GM19025 (cell line): ENCODE results near the gene NPTN.
"Not testable (repeated sequence)": the region's sequence is repeated elsewhere in the genome, so short reads cannot be mapped to it uniquely, and the experiment has no call there.

ENCODE experiments used
- ATAC-seq: cut with Tn5 transposase; IDR thresholded peaks from one replicate; pipeline ENCODE4 v1.9.1; 2021; ENCODE audit warnings: mild to moderate bottlenecking, low read depth, moderate library complexity; ENCODE audit not compliant: unreplicated experiment

Gene NPTN

DNA sequence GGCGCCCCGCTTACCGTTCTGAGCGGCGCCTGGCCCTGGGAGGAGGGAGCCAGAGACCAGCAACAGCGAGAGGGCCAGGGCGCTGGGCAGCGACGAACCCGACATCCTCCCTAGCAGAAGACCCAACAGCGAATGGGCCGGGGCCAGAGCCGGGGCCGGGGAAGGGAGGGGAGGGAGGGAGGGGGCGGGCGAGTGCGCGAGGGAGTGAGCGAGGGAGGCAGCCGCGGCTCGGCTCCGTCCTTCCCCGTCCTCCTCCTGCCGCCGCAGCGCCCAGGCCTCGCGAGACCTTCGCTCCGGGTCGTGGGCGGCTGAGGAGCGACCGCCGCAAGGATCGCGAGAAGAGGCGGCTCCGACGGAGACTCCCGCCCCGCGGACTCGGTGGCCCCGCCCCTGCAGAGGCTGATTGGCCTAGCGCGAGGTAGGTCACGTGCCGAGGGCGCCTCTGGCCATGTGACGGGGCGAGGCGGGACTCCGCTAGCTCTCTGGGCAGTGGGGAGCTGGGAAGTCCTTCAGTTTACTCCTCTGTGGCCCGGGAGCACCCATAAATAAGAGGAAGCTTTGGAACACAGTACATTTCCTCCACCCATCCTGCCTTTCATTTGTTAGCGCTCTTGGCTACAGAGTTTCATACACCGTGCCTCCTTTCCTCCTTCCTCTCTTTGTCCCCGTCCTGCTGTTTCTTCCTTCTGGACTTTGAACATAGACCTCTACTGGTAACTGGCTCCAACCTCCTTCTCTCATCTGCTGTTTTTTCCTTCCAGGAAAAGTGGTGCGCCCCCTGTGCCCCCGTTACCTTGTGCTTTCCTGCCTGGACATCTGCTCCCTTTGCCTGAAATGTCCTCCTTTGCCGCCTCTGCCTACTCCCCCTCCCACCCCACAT lies at the start of gene NPTN:
Gene NPTN (minus strand): TSS at position 279 of the 880 bp plus-strand sequence. CDS start 174 bp downstream, at position 105.
- ATAC-seq, result peak; percentile 90

DNA sequence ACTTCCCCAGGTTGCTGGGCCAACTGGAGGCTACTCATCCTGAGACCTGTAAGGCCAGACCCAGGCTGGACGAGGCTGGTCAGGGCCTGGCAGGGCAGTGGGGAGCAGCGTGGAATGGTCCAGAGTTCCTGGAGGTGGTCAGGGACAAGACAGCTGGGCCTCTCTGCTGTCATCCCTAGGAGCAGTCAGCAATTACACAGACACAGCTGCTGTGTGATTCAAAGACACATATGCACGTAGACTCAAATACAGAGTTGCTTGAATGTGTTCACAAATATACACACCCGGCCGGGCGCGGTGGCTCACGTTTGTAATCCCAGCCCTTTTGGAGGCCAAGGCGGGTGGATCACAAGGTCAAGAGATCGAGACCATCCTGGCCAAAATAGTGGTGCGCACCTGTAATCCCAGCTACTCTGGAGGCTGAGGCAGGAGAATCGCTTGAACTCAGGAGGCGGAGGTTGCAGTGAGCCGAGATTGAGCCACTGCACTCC lies 49.5 kb upstream of the NPTN start:
- no peak for ATAC-seq

DNA sequence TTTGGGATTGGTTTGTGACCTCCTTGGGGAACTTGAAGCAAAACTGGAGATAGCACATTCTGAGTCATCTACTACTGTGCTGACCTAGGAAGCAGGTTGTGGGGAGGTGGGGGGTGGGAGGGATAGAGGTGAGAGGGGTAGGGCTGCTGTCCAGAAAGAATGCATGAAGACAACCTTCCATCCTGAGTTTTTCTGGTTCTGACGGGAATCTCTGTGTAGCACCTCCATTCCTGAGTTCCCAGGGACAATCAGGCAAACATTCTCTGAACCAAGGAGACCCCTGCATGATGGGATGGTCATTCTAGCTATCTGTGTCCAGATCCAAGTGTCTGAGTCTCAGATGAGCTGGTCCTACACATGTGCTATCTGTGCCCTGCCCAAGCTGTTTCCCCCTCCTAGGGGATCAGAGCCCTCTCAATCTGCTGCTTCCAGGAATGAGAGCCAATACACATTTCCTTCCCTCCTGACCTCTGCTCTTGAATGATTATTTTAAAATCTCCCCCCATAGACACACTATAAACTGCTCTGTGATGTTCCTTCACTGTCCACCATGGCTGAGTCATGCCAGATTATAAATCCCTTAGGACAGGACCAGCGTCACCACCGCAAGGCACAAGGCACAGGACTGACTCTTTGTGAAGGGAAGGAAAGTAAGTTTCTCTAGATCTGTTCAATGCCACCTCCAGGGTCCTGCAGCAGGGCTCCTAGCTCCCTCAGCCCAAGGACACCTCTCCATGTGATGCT lies 48.8 kb upstream of the NPTN start:
- no peak for ATAC-seq

DNA sequence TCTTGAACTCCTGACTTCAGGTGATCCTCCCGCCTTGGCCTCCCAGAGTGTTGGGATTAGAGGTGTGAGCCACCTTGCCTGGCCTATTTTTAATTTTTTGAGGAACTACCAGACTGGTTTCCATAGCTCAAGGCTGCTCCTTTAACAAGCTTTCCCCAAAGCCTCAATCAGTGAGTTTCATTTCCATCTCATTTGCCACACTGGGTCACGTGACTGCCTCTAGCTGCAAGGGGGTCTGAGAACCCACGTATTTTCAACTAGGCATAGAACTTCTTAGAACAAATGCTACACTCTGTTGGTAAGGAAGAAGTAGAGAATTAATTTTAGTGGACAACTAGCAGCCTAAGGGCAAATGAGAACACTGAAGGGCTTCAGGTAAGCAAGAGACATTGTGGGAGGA lies 47.9 kb upstream of the NPTN start:
- no peak for ATAC-seq

DNA sequence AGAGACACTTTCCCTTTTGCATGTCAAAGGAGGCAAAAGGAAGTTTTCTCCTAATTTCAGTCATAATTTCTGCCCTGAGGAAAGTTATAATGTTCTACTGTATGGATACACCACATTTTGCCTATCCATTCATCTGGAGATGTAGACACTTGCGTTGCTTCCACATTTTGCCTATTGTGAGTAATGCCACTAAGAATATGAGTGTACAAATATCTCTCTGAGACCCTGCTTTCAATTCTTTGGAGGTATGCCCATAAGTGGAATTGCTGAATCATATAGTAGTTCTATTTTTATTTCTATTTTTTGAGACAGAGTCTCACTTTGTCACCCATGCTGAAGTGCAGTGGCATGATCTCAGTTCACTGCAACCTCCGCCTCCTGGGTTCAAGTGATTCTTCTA lies 47.4 kb upstream of the NPTN start:
- no peak for ATAC-seq

DNA sequence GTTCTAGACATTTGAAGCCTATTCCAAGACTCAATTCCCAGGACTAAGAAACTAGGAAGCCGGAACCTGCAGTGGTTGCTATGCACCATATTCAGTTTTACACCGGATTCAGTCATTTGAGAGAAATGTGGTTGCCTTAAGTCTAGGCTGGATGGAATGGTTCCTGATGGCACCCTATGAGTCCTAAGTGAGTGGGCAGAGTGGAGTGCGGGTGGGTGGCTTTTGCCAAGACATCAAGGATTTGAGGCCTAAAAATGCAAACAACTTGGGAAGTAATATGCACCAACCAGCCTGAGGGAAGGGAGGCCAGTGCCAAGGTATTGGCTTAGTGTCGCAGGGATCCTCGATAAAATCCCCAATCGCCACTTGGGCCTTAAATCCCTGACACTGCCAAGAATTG lies 46.8 kb upstream of the NPTN start:
- ATAC-seq, result no peak

DNA sequence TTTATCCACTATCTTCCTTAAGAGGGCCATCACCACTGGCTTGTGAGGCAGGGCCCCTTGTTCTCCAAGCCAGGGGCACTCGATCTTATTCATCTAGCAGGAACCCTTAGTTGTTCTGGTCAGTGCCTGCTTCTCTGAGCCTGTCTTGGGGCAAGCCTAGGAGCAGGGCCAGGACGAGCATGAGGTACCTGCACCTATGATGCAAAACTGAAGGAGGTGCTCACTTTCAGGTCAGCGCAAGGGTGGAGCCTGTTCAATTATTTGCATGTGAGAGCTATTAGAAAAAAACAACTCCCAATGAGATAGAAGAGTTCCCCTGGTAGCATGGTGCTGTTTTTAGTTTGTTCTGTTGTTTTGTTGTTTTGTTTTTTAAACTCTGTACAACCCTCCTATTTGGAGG lies 46.0 kb upstream of the NPTN start:
- ATAC-seq, result no peak

DNA sequence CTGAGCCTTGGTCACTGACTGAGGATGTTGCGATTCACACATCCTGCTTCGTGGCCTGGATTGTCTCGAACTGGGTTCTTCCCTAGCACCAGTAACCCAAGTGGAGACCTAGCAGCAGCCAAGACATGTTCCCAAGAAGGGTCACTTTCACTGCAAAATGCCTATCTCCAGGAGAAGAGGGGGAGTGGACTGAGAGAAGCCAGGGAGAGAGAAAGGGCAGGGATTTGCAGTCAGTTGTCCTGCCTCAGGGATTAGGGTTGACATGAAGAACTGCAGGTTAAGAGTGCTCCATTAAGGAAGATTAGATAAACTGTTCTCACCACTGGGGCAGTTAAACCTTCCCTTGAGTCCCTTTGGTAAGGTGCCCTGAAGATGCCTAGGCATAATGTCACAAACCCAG lies 45.3 kb upstream of the NPTN start:
- ATAC-seq, result no peak

DNA sequence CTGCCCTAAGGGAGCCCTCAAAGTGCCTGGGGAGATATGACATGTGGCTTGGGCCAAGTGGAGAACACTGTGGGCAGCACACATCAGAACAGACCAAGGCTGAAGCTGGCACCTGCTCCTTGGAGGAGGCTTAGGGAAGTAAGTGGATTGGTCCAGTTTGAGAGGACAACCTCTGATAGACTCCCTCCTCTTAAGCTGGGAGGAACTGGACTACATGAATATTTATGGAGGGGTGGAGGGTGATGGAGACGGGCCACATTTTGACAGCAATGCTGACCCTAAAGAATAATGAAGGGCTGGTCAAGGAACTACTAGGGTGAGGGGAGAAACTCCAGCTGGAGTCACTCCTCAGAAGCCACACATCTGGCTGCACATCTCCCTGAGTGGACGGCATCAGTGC lies 44.5 kb upstream of the NPTN start:
- ATAC-seq, result no peak

DNA sequence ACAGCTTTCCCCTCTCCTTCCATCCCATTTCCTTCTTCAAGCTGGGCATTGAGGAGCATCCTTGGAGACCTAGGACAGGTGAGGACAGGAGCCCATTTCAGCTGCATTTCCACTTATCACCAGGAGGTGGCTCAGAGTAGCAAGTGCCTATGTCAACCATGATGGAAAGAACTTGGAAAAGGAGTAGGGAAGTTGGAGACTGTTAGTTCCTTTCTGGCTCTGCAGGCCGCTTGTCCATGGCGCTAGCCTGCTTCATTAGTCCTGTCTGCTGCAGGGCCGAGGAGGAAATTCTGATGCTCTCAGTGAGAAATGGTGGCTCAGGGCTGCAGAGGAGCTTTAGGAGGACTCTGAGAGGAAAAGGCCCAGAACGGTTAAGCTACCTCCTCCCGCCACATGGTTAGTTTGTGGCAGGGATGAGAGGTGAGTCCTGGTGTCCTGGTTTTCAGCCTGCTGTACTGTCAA lies 44.0 kb upstream of the NPTN start:
- ATAC-seq, result no peak

DNA sequence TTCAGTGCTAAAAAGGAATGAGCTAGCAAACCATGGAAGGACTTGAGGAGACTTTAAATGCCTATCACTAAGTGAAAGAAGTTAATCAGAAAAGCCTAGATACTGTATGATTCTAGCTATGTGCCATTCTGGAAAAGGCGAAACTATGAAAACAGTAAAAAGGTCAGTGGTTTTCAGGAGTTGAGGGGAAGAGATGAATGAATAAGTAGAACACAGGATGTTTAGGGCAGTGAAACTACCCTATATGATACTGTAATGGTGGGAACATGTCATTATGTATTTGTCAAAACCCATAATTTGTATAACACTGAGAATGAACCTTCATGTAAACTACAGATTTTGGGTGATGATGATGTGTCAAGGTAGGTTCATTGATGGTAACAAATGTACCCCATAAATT lies 41.4 kb upstream of the NPTN start:
- ATAC-seq, result no peak

DNA sequence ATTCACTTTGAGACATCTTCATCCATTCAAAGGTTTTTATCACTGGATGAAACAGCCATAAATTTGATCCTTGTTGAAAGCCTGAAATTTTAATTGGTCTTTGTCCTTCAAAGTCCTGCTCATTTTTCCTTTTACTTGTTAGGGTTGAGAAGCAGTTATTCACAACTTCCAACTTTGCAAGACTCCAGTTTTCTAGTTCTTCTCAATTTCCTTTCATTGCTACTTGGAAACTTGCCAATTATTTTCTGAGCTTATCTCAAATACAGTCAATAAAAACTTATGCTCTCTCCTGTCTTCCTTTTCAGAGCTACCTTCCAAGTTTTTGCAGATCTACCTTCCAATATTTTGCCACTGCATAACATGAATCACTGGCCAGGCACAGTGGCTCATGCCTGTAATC lies 27.3 kb upstream of the NPTN start:
- ATAC-seq, result no peak

DNA sequence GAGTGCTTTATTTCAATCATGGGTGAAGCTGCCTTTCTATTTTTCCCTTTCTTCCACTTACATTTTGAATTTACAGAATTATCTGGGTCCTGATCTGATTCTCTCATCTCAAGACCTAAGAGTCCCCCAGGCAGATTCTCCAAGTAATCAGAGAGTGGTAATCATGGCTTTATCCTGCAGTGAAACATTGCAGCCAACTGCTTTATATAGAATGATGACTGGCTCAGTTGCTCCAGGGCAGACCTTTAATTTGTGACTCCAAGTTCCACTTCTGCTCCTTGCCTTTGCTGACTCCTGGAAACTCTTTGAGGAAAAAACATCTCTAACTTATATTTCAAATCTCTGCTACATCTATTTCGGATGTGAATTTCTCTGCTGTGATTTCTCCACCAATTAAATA lies 25.5 kb upstream of the NPTN start:
- ATAC-seq, result no peak

DNA sequence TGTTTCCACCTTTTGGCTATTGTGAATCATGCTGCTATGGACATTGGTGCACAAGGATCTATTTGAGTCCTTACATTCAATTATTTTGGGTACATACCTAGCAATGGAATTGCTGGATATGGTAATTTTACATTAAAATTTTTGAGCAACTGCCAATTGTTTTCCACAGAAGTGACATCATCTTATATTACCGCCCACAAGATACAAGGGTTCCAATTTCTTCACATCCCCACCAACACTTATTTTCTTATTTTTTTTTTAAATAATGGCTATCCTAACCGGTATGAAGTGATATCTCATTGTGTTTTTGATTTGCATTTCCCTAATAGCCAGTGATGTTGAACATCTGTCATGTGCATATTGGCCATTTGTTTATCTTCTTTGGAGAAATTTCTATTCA lies 22.5 kb upstream of the NPTN start:
- no peak for ATAC-seq

DNA sequence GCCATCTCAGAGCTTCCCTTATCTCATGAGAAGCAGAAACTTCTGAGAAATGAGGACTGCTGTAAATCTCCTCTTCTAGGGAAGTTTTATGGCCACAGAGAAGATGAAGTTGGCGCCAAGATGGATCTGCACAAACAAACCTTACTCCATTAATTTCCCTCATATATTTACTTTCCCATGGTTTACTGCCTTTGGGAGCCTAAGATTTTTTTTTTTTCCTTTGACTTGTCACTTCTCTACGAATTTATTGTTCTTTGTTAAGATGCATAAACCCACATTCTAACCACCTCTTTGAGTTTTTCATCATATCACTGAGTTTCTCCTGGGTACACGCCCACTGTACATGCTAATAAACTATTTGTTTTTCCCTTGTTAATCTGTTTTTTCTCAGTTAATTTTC lies 21.5 kb upstream of the NPTN start:
- ATAC-seq, result no peak

DNA sequence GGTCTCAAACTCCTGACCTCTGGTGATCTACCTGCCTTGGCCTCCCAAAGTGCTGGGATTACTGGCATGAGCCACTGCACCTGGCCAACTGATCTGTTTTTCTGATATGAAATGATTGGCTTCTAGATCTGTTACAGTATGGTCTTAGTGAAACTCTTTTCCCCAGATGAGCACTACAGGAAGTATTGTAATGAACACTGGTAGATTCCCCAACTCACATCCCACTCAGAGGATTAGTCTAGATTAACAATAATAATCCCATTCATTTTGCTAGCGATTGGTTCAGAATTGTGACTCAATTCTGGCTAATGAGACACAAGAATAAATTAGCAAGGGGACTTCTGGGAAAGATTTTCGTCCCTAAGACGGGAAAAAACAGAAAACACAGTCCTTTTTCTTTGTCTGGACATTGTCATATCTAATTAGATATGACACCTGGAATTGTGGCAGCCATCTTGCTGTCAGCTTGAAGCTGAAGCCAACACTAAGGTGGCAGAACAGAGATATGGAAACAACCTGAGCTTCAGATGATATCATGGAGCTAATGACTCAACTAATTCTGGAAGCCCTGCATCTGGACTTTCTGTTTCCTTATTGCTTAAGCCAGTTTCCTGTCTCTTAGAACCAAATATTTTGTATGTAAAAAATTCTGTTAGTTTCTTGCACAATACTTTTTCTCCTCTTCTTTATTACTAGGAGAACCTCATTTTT lies 17.4 kb upstream of the NPTN start:
- no peak for ATAC-seq

DNA sequence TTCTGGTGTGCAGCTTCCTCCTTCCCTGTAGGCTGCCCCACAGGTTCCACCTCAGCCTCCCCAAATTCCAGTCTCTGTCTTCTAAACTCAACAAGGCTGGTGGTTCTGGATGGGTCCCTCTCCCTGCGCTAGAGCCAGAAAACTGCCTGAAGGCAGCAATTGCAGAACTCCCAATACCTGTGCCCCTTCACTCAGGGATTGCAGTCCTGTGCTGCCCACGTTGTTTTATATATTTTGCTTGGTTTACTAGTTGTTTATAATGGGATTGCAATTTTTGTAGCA lies 14.8 kb upstream of the NPTN start:
- no peak for ATAC-seq

DNA sequence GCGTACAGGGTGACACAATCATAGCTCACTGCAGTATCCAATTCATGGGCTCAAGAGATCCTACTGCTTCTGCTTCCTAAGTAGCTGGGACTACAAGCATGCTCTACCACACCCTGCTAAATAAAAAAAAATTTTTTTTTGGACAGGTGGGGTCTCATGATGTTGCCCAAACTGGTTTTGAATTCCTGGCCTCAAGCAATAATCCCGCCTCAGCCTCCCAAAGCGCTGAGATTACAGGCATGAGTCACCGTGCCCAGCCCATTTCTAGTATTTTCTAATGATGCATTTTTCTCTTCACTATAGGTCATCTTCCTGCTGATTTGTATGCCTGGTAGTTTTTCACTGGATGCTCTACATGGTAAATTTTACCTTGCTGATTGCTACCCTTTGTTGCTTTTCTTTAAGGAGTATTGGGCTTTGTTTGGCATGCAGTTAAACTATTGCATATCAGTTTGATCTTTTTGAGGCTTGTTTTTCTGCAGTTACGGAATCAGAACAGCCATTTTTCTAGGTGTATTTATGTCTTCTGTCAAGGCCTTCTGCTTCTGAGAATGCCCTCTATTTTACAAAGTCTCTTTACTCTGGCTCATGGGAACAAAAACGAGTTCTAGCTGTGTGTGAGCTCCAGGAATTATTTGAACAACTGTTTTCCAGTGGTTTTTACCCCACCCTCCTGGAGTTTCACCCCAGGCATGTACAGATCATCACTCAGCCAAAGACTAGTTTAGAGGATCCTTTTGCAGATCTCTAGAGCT lies 14.2 kb upstream of the NPTN start:
- no peak for ATAC-seq

DNA sequence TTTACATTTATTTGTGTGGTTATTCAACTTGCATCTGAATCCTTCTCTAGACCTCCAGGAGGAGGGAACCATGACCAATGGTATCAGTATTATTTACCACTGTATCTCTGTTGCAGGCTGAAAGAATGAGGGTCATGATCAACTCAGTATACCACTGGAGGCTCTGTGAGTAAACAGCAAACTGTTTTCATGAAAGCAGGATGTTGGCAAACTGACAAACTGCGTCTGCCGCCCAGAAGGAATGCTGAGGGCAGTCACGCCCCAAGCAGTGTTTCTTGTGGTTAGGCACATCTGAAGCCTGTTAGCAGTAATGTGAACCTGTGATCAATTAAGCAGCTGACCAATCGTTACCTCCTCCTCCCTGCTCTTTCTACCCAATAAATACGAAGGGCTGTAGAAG lies 6.3 kb upstream of the NPTN start:
- not testable (repeated sequence) for ATAC-seq

DNA sequence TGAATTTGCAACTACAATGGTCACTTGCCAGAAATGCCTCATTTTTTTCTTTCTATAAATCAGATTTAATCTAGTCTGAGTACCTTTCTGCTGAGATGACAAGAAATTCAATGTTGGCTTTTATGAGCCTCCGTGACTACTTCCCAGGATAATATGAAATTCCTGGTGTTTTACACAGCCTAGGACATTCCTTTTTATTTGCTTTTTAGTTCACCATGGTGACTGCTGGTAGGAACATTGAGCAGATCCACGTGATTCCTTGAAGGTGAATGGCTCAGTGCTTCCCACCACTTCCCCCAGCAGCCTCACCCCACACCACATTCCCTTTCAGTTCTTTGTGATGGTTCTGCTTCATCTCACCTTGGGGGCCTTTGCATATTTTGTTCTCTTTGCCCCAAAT lies 4.3 kb upstream of the NPTN start:
- ATAC-seq, result no peak
